ENCODE data around the gene RPAIN.
"Not testable (repeated sequence)": the region's sequence is repeated elsewhere in the genome, so short reads cannot be mapped to it uniquely, and the experiment has no call there.

RPAIN gene

DNA sequence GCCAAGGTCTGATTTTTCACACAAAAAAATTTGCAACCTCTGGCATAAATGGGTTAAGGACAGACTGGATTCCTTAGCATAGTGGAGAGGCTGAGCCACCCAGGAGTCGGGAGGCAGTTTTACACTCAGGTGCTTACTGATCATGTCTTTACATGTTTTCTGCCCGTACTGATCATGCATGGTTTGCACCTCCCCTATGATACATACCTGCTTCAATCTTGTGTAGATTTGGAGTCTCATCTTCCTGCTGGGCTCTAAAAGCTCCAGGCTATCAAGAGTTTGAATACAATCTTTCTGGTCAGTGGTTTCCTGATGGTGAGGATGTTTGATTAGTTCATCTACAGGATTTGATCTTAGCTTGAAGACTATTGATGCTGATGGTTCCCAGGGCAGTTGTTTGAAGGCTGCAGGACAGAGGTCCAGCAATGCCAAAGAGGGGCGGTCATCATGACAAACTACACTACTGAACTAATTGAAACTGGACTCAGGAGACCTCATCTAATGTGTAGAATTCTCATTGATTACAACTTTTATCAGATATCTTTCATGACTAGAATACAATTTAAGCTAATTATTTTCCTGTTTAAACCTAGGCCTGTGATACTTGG, 12.1 kb downstream of the RPAIN start:
- Histone ChIP-seq H3K27me3 (ENCODE audit: control insufficient read depth, low read length) (no peaks in the 10 kb centered on the region), H3K4me2 (ENCODE audit: low read length) (no peak overlapping the region), H3K36me3 (ENCODE audit: control insufficient read depth, low read length) (peaks cover 94% of the 10 kb centered on the region), H3K27ac (ENCODE audit: low read depth, low read length) (no peak overlapping the region), H3F3A (ENCODE audit: control insufficient read depth, insufficient read depth) (peaks cover 48% of the 10 kb centered on the region), H3K9me2 (replicated peaks; ENCODE audit: control insufficient read depth, low read length) (no peaks in the 10 kb centered on the region), H4K20me1 (ENCODE audit: control insufficient read depth, insufficient read depth, low read depth, low read length) (peaks cover 10% of the 10 kb centered on the region; the same call in 1 of the 2 replicates), H3K4me3 (ENCODE audit: low read length) (no peak overlapping the region), H3K79me2 (ENCODE audit: control insufficient read depth, low read length) (peaks cover 38% of the 10 kb centered on the region), H3K4me1 (ENCODE audit: control insufficient read depth, low read length) (peaks cover 27% of the 10 kb centered on the region), H3K9me3 (ENCODE audit: control insufficient read depth, insufficient read depth, low read length) (no peaks in the 10 kb centered on the region)
- TF ChIP-seq EZH2phosphoT487 (IDR thresholded peaks at IDR 0.05; ENCODE audit: borderline replicate concordance, low read length): no peak
- TF ChIP-seq, protein P1, sequence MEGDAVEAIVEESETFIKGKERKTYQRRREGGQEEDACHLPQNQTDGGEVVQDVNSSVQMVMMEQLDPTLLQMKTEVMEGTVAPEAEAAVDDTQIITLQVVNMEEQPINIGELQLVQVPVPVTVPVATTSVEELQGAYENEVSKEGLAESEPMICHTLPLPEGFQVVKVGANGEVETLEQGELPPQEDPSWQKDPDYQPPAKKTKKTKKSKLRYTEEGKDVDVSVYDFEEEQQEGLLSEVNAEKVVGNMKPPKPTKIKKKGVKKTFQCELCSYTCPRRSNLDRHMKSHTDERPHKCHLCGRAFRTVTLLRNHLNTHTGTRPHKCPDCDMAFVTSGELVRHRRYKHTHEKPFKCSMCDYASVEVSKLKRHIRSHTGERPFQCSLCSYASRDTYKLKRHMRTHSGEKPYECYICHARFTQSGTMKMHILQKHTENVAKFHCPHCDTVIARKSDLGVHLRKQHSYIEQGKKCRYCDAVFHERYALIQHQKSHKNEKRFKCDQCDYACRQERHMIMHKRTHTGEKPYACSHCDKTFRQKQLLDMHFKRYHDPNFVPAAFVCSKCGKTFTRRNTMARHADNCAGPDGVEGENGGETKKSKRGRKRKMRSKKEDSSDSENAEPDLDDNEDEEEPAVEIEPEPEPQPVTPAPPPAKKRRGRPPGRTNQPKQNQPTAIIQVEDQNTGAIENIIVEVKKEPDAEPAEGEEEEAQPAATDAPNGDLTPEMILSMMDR (IDR thresholded peaks at IDR 0.05; ENCODE audit: low read depth, low read length, poor library complexity, severe bottlenecking): no peak

DNA sequence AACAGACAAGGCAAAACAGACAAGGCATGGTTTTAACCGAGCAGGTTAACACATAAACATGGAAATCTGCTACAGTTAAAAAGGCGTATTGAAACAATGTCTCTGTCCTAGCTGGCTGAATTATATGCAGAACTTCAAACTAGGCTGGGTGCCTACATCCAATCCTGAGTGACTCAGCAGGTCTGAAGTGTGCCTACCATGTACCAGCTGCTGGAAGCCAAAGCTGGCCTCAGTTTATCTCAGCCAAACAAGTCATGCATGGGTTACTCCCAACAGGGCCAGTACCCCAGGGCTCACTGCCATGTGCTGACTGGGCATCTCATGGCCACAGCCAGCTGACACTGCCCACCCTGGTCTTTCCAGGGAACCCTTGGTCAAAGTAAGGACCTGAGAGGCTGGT, 15.0 kb downstream of the RPAIN start:
- no peak overlapping the region for H3K27ac ChIP-seq (ENCODE audit: low read depth, low read length)
- no peak overlapping the region for H3K4me2 ChIP-seq (ENCODE audit: low read length)
- no peak for TF ChIP-seq EZH2phosphoT487 (IDR thresholded peaks at IDR 0.05; ENCODE audit: borderline replicate concordance, low read length)
- TF ChIP-seq, protein P1 (IDR thresholded peaks at IDR 0.05; ENCODE audit: low read depth, low read length, poor library complexity, severe bottlenecking): no peak
- peaks cover 49% of the 10 kb centered on the region for H3F3A ChIP-seq (ENCODE audit: control insufficient read depth, insufficient read depth)
- no peak overlapping the region for H3K4me3 ChIP-seq (ENCODE audit: low read length)
- peaks cover 15% of the 10 kb centered on the region; the same call in 1 of the 2 replicates for H4K20me1 ChIP-seq (ENCODE audit: control insufficient read depth, insufficient read depth, low read depth, low read length)
- no peaks in the 10 kb centered on the region for H3K9me3 ChIP-seq (ENCODE audit: control insufficient read depth, insufficient read depth, low read length)
- H3K36me3 ChIP-seq (ENCODE audit: control insufficient read depth, low read length): peaks cover 89% of the 10 kb centered on the region
- H3K9me2 ChIP-seq (replicated peaks; ENCODE audit: control insufficient read depth, low read length): no peaks in the 10 kb centered on the region
- no peaks in the 10 kb centered on the region for H3K27me3 ChIP-seq (ENCODE audit: control insufficient read depth, low read length)
- peaks cover 66% of the 10 kb centered on the region for H3K79me2 ChIP-seq (ENCODE audit: control insufficient read depth, low read length)
- peaks cover 41% of the 10 kb centered on the region for H3K4me1 ChIP-seq (ENCODE audit: control insufficient read depth, low read length)

DNA sequence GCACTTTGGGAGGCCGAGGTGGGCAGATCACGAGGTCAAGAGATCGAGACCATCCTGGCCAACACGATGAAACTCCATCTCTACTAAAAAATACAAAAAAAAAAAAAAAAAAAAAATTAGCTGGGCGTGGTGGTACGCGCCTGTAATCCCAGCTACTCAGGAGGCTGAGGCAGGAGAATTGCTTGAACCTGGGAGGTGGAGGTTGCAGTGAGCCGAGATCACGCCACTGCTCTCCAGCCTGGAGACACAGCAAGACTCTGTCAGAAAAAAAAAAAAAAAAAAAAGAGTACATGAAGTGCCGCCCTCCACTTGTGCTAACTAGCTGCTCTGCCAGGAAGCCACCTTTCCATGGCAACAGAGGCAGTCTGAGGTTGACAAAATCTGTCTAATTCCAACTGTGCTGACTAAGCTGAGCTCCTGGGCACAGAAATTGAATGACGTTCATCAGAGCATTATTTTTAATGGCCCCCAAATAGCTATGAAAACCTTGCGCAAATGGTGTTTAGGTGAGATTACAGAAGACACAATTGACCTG, 15.9 kb downstream of the RPAIN start:
- Histone ChIP-seq H3K27ac (ENCODE audit: low read depth, low read length) (peak overlapping the region; percentile 20; the same call in 1 of the 2 replicates), H3K36me3 (ENCODE audit: control insufficient read depth, low read length) (peaks cover 88% of the 10 kb centered on the region), H3K79me2 (ENCODE audit: control insufficient read depth, low read length) (peaks cover 70% of the 10 kb centered on the region), H3K4me2 (ENCODE audit: low read length) (peak overlapping the region; percentile 93), H4K20me1 (ENCODE audit: control insufficient read depth, insufficient read depth, low read depth, low read length) (peaks cover 15% of the 10 kb centered on the region; the same call in 1 of the 2 replicates), H3K4me1 (ENCODE audit: control insufficient read depth, low read length) (peaks cover 41% of the 10 kb centered on the region), H3K4me3 (ENCODE audit: low read length) (peak overlapping the region; percentile 37), H3F3A (ENCODE audit: control insufficient read depth, insufficient read depth) (peaks cover 51% of the 10 kb centered on the region)
- not testable (repeated sequence) for H3K9me2 ChIP-seq (replicated peaks; ENCODE audit: control insufficient read depth, low read length); H3K9me3 ChIP-seq (ENCODE audit: control insufficient read depth, insufficient read depth, low read length); H3K27me3 ChIP-seq (ENCODE audit: control insufficient read depth, low read length)

DNA sequence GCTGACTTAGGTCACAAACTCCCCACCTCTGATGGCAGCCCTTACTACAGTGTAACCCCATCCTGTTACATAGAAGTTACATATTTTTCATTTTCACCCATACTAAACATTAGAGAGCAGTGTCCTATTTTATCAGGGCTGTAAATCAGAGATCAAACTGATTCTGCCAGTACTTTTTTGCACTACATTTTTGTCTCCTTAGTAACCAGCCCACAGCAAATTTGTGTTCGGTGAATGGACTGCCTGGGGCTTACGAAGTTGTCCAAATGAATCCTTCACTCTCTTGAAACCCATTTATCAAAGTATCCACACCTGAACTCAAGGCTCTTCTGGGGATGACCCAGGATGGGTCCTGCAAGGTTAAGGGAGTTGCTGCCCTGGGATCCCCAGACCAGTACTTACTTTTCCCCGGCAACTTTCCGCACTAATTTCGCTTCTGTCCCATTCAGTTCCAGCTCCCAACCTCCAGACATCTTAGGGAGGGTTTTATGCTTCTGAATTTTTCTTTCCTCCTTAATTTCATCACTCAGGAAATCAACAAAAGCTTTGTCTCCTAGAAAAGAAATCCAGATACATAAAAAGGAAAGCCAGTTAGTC, 17.8 kb downstream of the RPAIN start:
- Histone ChIP-seq H3K36me3 (ENCODE audit: control insufficient read depth, low read length) (peaks cover 85% of the 10 kb centered on the region), H3K4me3 (ENCODE audit: low read length) (peak overlapping the region; percentile 99), H3K27ac (ENCODE audit: low read depth, low read length) (peak overlapping the region; percentile 66), H3K79me2 (ENCODE audit: control insufficient read depth, low read length) (peaks cover 83% of the 10 kb centered on the region), H3F3A (ENCODE audit: control insufficient read depth, insufficient read depth) (peaks cover 54% of the 10 kb centered on the region), H3K4me2 (ENCODE audit: low read length) (peak overlapping the region; percentile 93), H3K27me3 (ENCODE audit: control insufficient read depth, low read length) (no peaks in the 10 kb centered on the region), H3K9me2 (replicated peaks; ENCODE audit: control insufficient read depth, low read length) (no peaks in the 10 kb centered on the region), H4K20me1 (ENCODE audit: control insufficient read depth, insufficient read depth, low read depth, low read length) (peaks cover 15% of the 10 kb centered on the region; the same call in 1 of the 2 replicates), H3K9me3 (ENCODE audit: control insufficient read depth, insufficient read depth, low read length) (no peaks in the 10 kb centered on the region), H3K4me1 (ENCODE audit: control insufficient read depth, low read length) (peaks cover 41% of the 10 kb centered on the region)
- TF ChIP-seq EZH2phosphoT487 (IDR thresholded peaks at IDR 0.05; ENCODE audit: borderline replicate concordance, low read length): no peak
- TF ChIP-seq, protein P1 (IDR thresholded peaks at IDR 0.05; ENCODE audit: low read depth, low read length, poor library complexity, severe bottlenecking): no peak
